DOHH2 (cell line): ENCODE measurements around the gene AGAP3.

Source experiments
- H3F3A ChIP-seq: fragments of 200-600 bp; sonication (generic), shearing (Covaris generic); 2 replicates; pipeline ENCODE4 v1.6.0; 2016; ENCODE audit warnings: antibody characterized with exemption, mild to moderate bottlenecking; ENCODE audit not compliant: control insufficient read depth, insufficient read depth
- H3K27ac ChIP-seq: fragments of 200-600 bp; sonication (generic); 2 replicates; pipeline ENCODE4 v1.5.1; 2014; ENCODE audit warnings: low read depth, mild to moderate bottlenecking, low read length, moderate library complexity
- H3K27me3 ChIP-seq: fragments of 200-600 bp; sonication (generic); 2 replicates; pipeline ENCODE4 v1.6.1; 2014; ENCODE audit warnings: mild to moderate bottlenecking, low read length, mixed read lengths; ENCODE audit not compliant: control insufficient read depth
- H3K36me3 ChIP-seq: fragments of 200-600 bp; sonication (generic); 2 replicates; pipeline ENCODE4 v1.6.1; 2014; ENCODE audit warnings: mild to moderate bottlenecking, low read length, moderate library complexity, mixed read lengths; ENCODE audit not compliant: control insufficient read depth
- H3K4me1 ChIP-seq: fragments of 200-600 bp; sonication (generic); 2 replicates; pipeline ENCODE4 v1.6.1; 2014; ENCODE audit warnings: mild to moderate bottlenecking, low read length, mixed read lengths; ENCODE audit not compliant: control insufficient read depth
- H3K4me2 ChIP-seq: fragments of 200-600 bp; sonication (generic); 2 replicates; pipeline ENCODE4 v1.6.0; 2014; ENCODE audit warnings: mild to moderate bottlenecking, low read length, moderate library complexity
- H3K4me3 ChIP-seq: fragments of 200-600 bp; sonication (generic); 2 replicates; pipeline ENCODE4 v1.5.1; 2014; ENCODE audit warnings: mild to moderate bottlenecking, low read length, mixed read lengths
- H3K79me2 ChIP-seq: fragments of 200-600 bp; sonication (generic); 2 replicates; pipeline ENCODE4 v1.6.1; 2014; ENCODE audit warnings: mild to moderate bottlenecking, low read length, mixed read lengths; ENCODE audit not compliant: control insufficient read depth
- H3K9me2 ChIP-seq: fragments of 200-600 bp; sonication (generic); replicated peaks from 2 replicates; pipeline ENCODE4 v1.6.1; 2014; ENCODE audit warnings: mild to moderate bottlenecking, low read length, mixed read lengths; ENCODE audit not compliant: control insufficient read depth
- H3K9me3 ChIP-seq: fragments of 200-600 bp; sonication (generic); 2 replicates; pipeline ENCODE4 v1.6.1; 2014; ENCODE audit warnings: antibody characterized with exemption, low read length, mixed read lengths; ENCODE audit not compliant: control insufficient read depth, insufficient read depth
- H4K20me1 ChIP-seq: fragments of 200-600 bp; sonication (generic); 2 replicates; pipeline ENCODE4 v1.6.0; 2014; ENCODE audit warnings: low read depth, mild to moderate bottlenecking, antibody characterized with exemption, low read length, moderate library complexity; ENCODE audit not compliant: control insufficient read depth, insufficient read depth
- CTCF ChIP-seq: fragments of 200-600 bp; sonication (generic); IDR thresholded peaks from one replicate; pipeline ENCODE4 v1.5.1; 2014; ENCODE audit warnings: antibody characterized with exemption, mild to moderate bottlenecking, low read depth, low read length; ENCODE audit not compliant: poor library complexity, severe bottlenecking
- EZH2phosphoT487 ChIP-seq: fragments of 200-600 bp; sonication (generic); IDR thresholded peaks from 2 replicates; pipeline ENCODE4 v1.6.1; 2017; ENCODE audit warnings: borderline replicate concordance, mild to moderate bottlenecking, antibody characterized with exemption, low read length, moderate library complexity, mixed read lengths

Gene AGAP3

GRCh38 chr7:151118108-151119054 lies 32.1 kb downstream of the AGAP3 start:
- no peaks in the 10 kb centered on the region for H3K9me3 ChIP-seq
- peaks cover 5% of the 10 kb centered on the region; the same call in 1 of the 2 replicates for H4K20me1 ChIP-seq
- no peaks in the 10 kb centered on the region for H3K27me3 ChIP-seq
- no peak overlapping the region for H3K27ac ChIP-seq
- no peak overlapping the region for H3K4me2 ChIP-seq
- H3F3A ChIP-seq: no peaks in the 10 kb centered on the region
- H3K4me1 ChIP-seq: no peaks in the 10 kb centered on the region
- TF ChIP-seq EZH2phosphoT487: no peak
- no peak for TF ChIP-seq CTCF
- H3K9me2 ChIP-seq: no peaks in the 10 kb centered on the region
- H3K36me3 ChIP-seq: no peaks in the 10 kb centered on the region
- no peaks in the 10 kb centered on the region for H3K79me2 ChIP-seq
- no peak overlapping the region for H3K4me3 ChIP-seq

- H3F3A ChIP-seq: no peaks in the 10 kb centered on the region
- H3K79me2 ChIP-seq: no peaks in the 10 kb centered on the region
- no peaks in the 10 kb centered on the region for H3K4me1 ChIP-seq
- no peaks in the 10 kb centered on the region for H3K9me2 ChIP-seq
- no peak overlapping the region for H3K27ac ChIP-seq
- H3K4me2 ChIP-seq: no peak overlapping the region
- H3K4me3 ChIP-seq: no peak overlapping the region
- TF ChIP-seq CTCF: no peak
- H3K9me3 ChIP-seq: no peaks in the 10 kb centered on the region
- H4K20me1 ChIP-seq: peaks cover 5% of the 10 kb centered on the region; the same call in 1 of the 2 replicates
- H3K36me3 ChIP-seq: no peaks in the 10 kb centered on the region
- H3K27me3 ChIP-seq: no peaks in the 10 kb centered on the region
Observed at GRCh38 chr7:151119055-151119415, 32.8 kb downstream of the AGAP3 start.

GRCh38 chr7:151119902-151120301 lies 33.6 kb downstream of the AGAP3 start:
- H3K27me3 ChIP-seq: no peaks in the 10 kb centered on the region
- no peak for TF ChIP-seq EZH2phosphoT487
- no peak for TF ChIP-seq CTCF
- H3K4me3 ChIP-seq: no peak overlapping the region
- no peaks in the 10 kb centered on the region for H3K9me2 ChIP-seq
- no peak overlapping the region for H3K27ac ChIP-seq
- H3K4me1 ChIP-seq: no peaks in the 10 kb centered on the region
- H3K36me3 ChIP-seq: no peaks in the 10 kb centered on the region
- no peaks in the 10 kb centered on the region for H3K9me3 ChIP-seq
- no peaks in the 10 kb centered on the region for H3K79me2 ChIP-seq
- no peaks in the 10 kb centered on the region for H3F3A ChIP-seq
- peaks cover 5% of the 10 kb centered on the region; the same call in 1 of the 2 replicates for H4K20me1 ChIP-seq
- no peak overlapping the region for H3K4me2 ChIP-seq
